HEK293 (cell line): Measurements from ENCODE around the gene POP7.
"Not testable (repeated sequence)": the region's sequence is repeated elsewhere in the genome, so short reads cannot be mapped to it uniquely, and the experiment has no call there.

Experiments
- CTCF ChIA-PET: fragments of 350-600 bp; formaldehyde crosslinking; extraction: SDS; loops from one replicate; lab custom pipeline; 2021; ENCODE audit warnings: antibody characterized with exemption; lab: Yijun Ruan, JAX
- POLR2A ChIA-PET: fragments of 300-600 bp; formaldehyde crosslinking; extraction: SDS; loops from one replicate; lab custom pipeline; 2020; ENCODE audit warnings: antibody characterized with exemption, inconsistent platforms; lab: Yijun Ruan, JAX
- H3K27ac ChIP-seq: fragments of 200-500 bp; sonication (Bioruptor generic); 2 replicates; pipeline ENCODE4 v1.5.1; 2014; ENCODE audit warnings: low read depth, low read length, control low read depth, inconsistent platforms; ENCODE audit errors: extremely low read depth
- H3K36me3 ChIP-seq, 2 experiments: fragments of 200-500 bp in 1 of 2; sonication (Bioruptor generic) in 1 of 2; 1 replicate in 1 of 2; 2 replicates in 1 of 2; pipeline ENCODE4 v1.5.1; 2014 to 2017; ENCODE audit warnings: inconsistent platforms in 2 of 2, low read length in 2 of 2; ENCODE audit not compliant: control insufficient read depth in 2 of 2, insufficient read depth in 1 of 2
- H3K4me1 ChIP-seq: fragments of 200-500 bp; sonication (Bioruptor generic); 2 replicates; pipeline ENCODE4 v1.5.1; 2014; ENCODE audit warnings: mild to moderate bottlenecking, low read length, inconsistent platforms; ENCODE audit not compliant: control insufficient read depth, insufficient read depth
- H3K4me3 ChIP-seq: 2 replicates; pipeline ENCODE4 v1.5.1; 2011; ENCODE audit warnings: low read depth, mild to moderate bottlenecking, control low read depth, low read length, moderate library complexity
- H3K9me3 ChIP-seq: fragments of 200-500 bp; sonication (Bioruptor generic); 2 replicates; pipeline ENCODE4 v1.5.1; 2014; ENCODE audit warnings: low read depth, low read length, inconsistent platforms; ENCODE audit not compliant: control insufficient read depth, insufficient read depth
- GLIS1 ChIP-seq: fragments of 450-650 bp; formaldehyde crosslinking; IDR thresholded peaks from 2 replicates; pipeline ENCODE4 v1.5.1; 2016; ENCODE audit warnings: missing biosample characterization, missing genetic modification characterization
- HOXA7 ChIP-seq: sonication (generic); formaldehyde crosslinking; IDR thresholded peaks from 2 replicates; pipeline ENCODE4 v1.8.1; 2022; ENCODE audit warnings: missing genetic modification reagents, borderline replicate concordance
- KLF1 ChIP-seq: fragments of 450-650 bp; formaldehyde crosslinking; IDR thresholded peaks from 2 replicates; pipeline ENCODE4 v1.5.1; 2016; ENCODE audit warnings: missing biosample characterization, missing genetic modification characterization
- KLF8 ChIP-seq: fragments of 450-650 bp; formaldehyde crosslinking; IDR thresholded peaks from 2 replicates; pipeline ENCODE4 v1.5.1; 2016; ENCODE audit warnings: missing biosample characterization, missing genetic modification characterization
- PRDM1 ChIP-seq: fragments of 450-650 bp; formaldehyde crosslinking; IDR thresholded peaks from 2 replicates; pipeline ENCODE4; 2016; ENCODE audit warnings: missing biosample characterization, missing genetic modification characterization
- ZFHX2 ChIP-seq: fragments of 450-650 bp; formaldehyde crosslinking; conservative IDR thresholded peaks from 2 replicates; pipeline ENCODE4 v1.5.1; 2016; ENCODE audit warnings: missing biosample characterization, missing genetic modification characterization
- ZNF121 ChIP-seq: fragments of 450-650 bp; formaldehyde crosslinking; IDR thresholded peaks from 2 replicates; pipeline ENCODE4 v1.5.1; 2016; ENCODE audit warnings: missing biosample characterization, missing genetic modification characterization
- ZNF157 ChIP-seq: fragments of 450-650 bp; formaldehyde crosslinking; IDR thresholded peaks from 2 replicates; pipeline ENCODE4 v1.5.1; 2016; ENCODE audit warnings: missing biosample characterization, missing genetic modification characterization
- ZNF19 ChIP-seq: fragments of 450-650 bp; formaldehyde crosslinking; IDR thresholded peaks from 2 replicates; pipeline ENCODE4; 2016; ENCODE audit warnings: missing biosample characterization, missing genetic modification characterization, low read depth
- ZNF2 ChIP-seq: fragments of 450-650 bp; formaldehyde crosslinking; IDR thresholded peaks from 2 replicates; pipeline ENCODE4 v1.5.1; 2016; ENCODE audit warnings: missing biosample characterization, missing genetic modification characterization
- ZNF211 ChIP-seq: fragments of 450-650 bp; formaldehyde crosslinking; IDR thresholded peaks from 2 replicates; pipeline ENCODE4 v1.5.1; 2016; ENCODE audit warnings: low read depth, missing biosample characterization, missing genetic modification characterization
- ZNF221 ChIP-seq: fragments of 450-650 bp; formaldehyde crosslinking; IDR thresholded peaks from 2 replicates; pipeline ENCODE4 v1.5.1; 2017; ENCODE audit warnings: missing biosample characterization, missing genetic modification characterization, borderline replicate concordance
- ZNF274 ChIP-seq, 2 experiments: fragments of 200-500 bp in 1 of 2; fragments of 450-650 bp in 1 of 2; sonication (Bioruptor generic) in 1 of 2; formaldehyde crosslinking in 1 of 2; IDR thresholded peaks; 2 replicates each; pipeline versions ENCODE4 v1.5.1 to v1.6.1; 2014 to 2016; ENCODE audit warnings: borderline replicate concordance in 1 of 2, inconsistent platforms in 1 of 2, low read length in 1 of 2, missing biosample characterization in 1 of 2, missing genetic modification characterization in 1 of 2
- ZNF48 ChIP-seq: fragments of 450-650 bp; formaldehyde crosslinking; IDR thresholded peaks from 2 replicates; pipeline ENCODE4 v1.5.1; 2016; ENCODE audit warnings: missing biosample characterization, missing genetic modification characterization
- ZNF514 ChIP-seq: fragments of 450-650 bp; formaldehyde crosslinking; IDR thresholded peaks from 2 replicates; pipeline ENCODE4 v1.5.1; 2016; ENCODE audit warnings: missing biosample characterization, missing genetic modification characterization
- ZNF561 ChIP-seq: fragments of 450-650 bp; IDR thresholded peaks from 2 replicates; pipeline ENCODE4 v1.5.1; 2018; ENCODE audit warnings: missing biosample characterization, missing genetic modification characterization, borderline replicate concordance
- ZNF670 ChIP-seq: fragments of 450-650 bp; formaldehyde crosslinking; IDR thresholded peaks from 2 replicates; pipeline ENCODE4 v1.5.1; 2016; ENCODE audit warnings: missing biosample characterization, missing genetic modification characterization, low read depth
- ZNF830 ChIP-seq: fragments of 450-650 bp; IDR thresholded peaks from 2 replicates; pipeline ENCODE4 v1.5.0; 2018; ENCODE audit warnings: missing biosample characterization, missing genetic modification characterization, low read depth, mild to moderate bottlenecking, moderate library complexity
- TF ChIP-seq, protein P1 (sequence below): fragments of 450-650 bp; formaldehyde crosslinking; IDR thresholded peaks from 2 replicates; pipeline ENCODE4 v1.5.1; 2016; ENCODE audit warnings: missing biosample characterization, missing genetic modification characterization, borderline replicate concordance
- TF ChIP-seq, protein P2 (sequence below): fragments of 450-650 bp; formaldehyde crosslinking; IDR thresholded peaks from 2 replicates; pipeline ENCODE4 v1.5.1; 2016; ENCODE audit warnings: missing biosample characterization, missing genetic modification characterization
- TF ChIP-seq, protein P3 (sequence below): fragments of 450-650 bp; formaldehyde crosslinking; IDR thresholded peaks from 2 replicates; pipeline ENCODE4 v1.5.1; 2016; ENCODE audit warnings: missing biosample characterization, missing genetic modification characterization, low read depth

Gene POP7

DNA sequence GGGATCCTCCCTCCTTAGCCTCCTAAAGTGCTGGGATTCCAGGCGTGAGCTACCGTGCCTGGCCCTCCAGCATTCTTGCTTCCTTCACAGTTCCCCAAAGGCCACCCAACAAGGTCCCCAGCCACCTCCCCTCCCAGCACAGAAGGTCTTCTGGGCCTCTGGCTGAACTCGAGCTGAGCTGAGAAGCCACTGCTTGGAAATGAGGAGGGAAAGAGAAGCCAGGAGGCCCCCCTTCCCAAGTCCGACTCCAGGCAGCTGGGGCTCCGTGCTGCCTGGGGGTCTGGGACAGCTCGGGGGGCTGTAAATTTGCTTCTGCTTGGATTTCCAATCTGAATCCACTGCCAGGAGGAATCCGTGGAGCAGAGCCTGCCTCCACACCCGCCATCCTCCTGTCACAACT lies 8.8 kb downstream of the POP7 start:
- Histone ChIP-seq H3K36me3 (no peaks in the 10 kb centered on the region), H3K27ac (no peak overlapping the region), H3K4me3 (no peak overlapping the region), H3K9me3 (no peaks in the 10 kb centered on the region), H3K4me1 (no peaks in the 10 kb centered on the region)
- TF ChIP-seq ZNF670 (no peak), HOXA7 (CRISPR knock-in tag) (no peak), ZNF274 (IDR thresholded peaks at IDR 0.05; ENCODE audit: low read length) (no peak), ZNF274 (tag by site-specific recombination; IDR thresholded peaks at IDR 0.05; ENCODE audit: borderline replicate concordance) (no peak), ZNF830 (tag by site-specific recombination) (no peak), ZNF221 (no peak), KLF8 (tag by site-specific recombination) (no peak), GLIS1 (tag by site-specific recombination) (no peak), ZNF157 (tag by site-specific recombination) (no peak), ZNF2 (tag by site-specific recombination) (no peak), ZNF514 (tag by site-specific recombination) (no peak)
- TF ChIP-seq, protein P1, sequence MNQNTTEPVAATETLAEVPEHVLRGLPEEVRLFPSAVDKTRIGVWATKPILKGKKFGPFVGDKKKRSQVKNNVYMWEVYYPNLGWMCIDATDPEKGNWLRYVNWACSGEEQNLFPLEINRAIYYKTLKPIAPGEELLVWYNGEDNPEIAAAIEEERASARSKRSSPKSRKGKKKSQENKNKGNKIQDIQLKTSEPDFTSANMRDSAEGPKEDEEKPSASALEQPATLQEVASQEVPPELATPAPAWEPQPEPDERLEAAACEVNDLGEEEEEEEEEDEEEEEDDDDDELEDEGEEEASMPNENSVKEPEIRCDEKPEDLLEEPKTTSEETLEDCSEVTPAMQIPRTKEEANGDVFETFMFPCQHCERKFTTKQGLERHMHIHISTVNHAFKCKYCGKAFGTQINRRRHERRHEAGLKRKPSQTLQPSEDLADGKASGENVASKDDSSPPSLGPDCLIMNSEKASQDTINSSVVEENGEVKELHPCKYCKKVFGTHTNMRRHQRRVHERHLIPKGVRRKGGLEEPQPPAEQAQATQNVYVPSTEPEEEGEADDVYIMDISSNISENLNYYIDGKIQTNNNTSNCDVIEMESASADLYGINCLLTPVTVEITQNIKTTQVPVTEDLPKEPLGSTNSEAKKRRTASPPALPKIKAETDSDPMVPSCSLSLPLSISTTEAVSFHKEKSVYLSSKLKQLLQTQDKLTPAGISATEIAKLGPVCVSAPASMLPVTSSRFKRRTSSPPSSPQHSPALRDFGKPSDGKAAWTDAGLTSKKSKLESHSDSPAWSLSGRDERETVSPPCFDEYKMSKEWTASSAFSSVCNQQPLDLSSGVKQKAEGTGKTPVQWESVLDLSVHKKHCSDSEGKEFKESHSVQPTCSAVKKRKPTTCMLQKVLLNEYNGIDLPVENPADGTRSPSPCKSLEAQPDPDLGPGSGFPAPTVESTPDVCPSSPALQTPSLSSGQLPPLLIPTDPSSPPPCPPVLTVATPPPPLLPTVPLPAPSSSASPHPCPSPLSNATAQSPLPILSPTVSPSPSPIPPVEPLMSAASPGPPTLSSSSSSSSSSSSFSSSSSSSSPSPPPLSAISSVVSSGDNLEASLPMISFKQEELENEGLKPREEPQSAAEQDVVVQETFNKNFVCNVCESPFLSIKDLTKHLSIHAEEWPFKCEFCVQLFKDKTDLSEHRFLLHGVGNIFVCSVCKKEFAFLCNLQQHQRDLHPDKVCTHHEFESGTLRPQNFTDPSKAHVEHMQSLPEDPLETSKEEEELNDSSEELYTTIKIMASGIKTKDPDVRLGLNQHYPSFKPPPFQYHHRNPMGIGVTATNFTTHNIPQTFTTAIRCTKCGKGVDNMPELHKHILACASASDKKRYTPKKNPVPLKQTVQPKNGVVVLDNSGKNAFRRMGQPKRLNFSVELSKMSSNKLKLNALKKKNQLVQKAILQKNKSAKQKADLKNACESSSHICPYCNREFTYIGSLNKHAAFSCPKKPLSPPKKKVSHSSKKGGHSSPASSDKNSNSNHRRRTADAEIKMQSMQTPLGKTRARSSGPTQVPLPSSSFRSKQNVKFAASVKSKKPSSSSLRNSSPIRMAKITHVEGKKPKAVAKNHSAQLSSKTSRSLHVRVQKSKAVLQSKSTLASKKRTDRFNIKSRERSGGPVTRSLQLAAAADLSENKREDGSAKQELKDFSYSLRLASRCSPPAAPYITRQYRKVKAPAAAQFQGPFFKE (tag by site-specific recombination) = no peak
- ChIA-PET POLR2A (interaction anchor here (0.7 to 2.1 kb wide), 2 partner anchors 8 to 9 kb away, joined by 3 to 12 read pairs; partner anchors contain the start of gene POP7), CTCF (interaction anchor here (0.7 to 1.9 kb wide), 3 partner anchors 9 to 24 kb away, joined by 3 to 7 read pairs (median 5); partner anchors contain the start of gene POP7)

DNA sequence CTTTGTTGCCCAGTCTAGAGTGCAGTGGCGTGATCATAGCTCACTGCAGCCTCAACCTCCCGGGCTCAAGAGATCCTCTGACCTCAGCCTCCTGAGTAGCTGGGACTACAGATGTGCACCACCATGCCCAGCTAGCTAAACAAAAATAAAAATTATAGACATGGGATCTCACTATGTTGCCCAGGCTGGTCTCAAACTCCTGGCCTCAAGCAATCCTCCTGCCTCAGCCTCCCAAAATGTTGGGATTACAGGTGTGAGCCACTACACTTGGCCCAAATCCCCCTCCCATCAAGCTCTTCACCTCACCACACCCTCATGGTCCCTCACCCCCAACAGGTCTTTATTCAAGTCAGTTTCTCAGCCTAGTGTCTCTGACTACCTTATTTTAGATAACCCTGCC lies 11.2 kb downstream of the POP7 start:
- CTCF ChIA-PET = interaction anchor here (1.7 to 10.1 kb wide), 2 partner anchors 8 to 10 kb away, joined by 11 to 100 read pairs; partner anchors contain the start of gene POP7
- TF ChIP-seq ZNF121 (tag by site-specific recombination) = peak; percentile 92
- H3K4me3 ChIP-seq, H3K36me3 ChIP-seq, H3K4me1 ChIP-seq, H3K27ac ChIP-seq, H3K9me3 ChIP-seq: not testable (repeated sequence)
- POLR2A ChIA-PET = interaction anchor here (1.7 kb wide), 1 partner anchor 11 kb away, joined by 11 read pairs; the partner anchor contains the start of gene POP7

DNA sequence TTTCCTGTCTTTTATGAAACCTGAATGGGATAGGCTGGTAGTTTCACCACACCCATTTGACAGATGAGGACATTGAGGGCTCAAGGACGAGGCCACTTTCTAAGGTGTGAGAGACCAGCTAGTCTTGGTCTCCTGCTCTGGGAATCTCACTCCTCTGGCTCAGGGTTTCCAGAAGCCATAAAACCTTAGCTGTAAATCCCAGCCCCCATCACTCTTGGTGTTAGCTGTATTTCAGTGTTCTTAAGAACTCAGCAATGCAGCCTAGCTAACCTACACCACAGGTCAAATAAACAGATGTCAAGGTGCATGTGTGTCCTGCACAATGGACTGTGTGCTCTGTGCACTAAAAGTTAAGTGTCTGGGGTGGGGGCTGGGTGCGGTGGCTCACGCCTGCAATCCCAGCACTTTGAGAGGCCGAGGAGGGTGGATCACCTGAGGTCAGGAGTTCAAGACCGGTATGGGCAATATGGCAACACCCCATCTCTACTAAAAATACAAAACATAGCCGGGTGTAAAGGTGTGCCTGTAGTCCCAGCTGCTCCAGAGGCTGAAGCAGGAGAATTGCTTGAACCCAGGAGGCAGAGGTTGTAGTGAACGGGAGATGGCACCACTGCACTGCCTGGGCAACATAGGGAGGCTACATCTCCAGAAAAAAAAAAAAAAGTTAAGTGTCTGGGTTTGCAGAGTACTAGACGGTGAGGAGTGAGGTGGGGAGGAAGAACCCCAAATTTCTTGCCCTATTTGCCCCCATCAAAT lies 13.8 kb downstream of the POP7 start:
- Histone ChIP-seq H3K4me3 (no peak overlapping the region), H3K36me3 (no peaks in the 10 kb centered on the region), H3K4me1 (no peaks in the 10 kb centered on the region), H3K9me3 (no peaks in the 10 kb centered on the region), H3K27ac (no peak overlapping the region)
- CTCF ChIA-PET = interaction anchor here (0.6 to 10.1 kb wide), 8 partner anchors 10 to 180 kb away, joined by 3 to 100 read pairs (median 3); partner anchors contain the start of genes POP7 and ZAN
- POLR2A ChIA-PET = no interaction called here
- TF ChIP-seq PRDM1 (tag by site-specific recombination) (no peak), ZNF48 (tag by site-specific recombination) (no peak), ZNF561 (tag by site-specific recombination) (no peak), KLF1 (tag by site-specific recombination) (no peak), ZNF19 (no peak), ZFHX2 (tag by site-specific recombination) (no peak), ZNF211 (tag by site-specific recombination) (no peak)
- TF ChIP-seq, protein P2, sequence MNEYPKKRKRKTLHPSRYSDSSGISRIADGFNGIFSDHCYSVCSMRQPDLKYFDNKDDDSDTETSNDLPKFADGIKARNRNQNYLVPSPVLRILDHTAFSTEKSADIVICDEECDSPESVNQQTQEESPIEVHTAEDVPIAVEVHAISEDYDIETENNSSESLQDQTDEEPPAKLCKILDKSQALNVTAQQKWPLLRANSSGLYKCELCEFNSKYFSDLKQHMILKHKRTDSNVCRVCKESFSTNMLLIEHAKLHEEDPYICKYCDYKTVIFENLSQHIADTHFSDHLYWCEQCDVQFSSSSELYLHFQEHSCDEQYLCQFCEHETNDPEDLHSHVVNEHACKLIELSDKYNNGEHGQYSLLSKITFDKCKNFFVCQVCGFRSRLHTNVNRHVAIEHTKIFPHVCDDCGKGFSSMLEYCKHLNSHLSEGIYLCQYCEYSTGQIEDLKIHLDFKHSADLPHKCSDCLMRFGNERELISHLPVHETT (tag by site-specific recombination) = no peak
- TF ChIP-seq, protein P3, sequence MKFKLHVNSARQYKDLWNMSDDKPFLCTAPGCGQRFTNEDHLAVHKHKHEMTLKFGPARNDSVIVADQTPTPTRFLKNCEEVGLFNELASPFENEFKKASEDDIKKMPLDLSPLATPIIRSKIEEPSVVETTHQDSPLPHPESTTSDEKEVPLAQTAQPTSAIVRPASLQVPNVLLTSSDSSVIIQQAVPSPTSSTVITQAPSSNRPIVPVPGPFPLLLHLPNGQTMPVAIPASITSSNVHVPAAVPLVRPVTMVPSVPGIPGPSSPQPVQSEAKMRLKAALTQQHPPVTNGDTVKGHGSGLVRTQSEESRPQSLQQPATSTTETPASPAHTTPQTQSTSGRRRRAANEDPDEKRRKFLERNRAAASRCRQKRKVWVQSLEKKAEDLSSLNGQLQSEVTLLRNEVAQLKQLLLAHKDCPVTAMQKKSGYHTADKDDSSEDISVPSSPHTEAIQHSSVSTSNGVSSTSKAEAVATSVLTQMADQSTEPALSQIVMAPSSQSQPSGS (tag by site-specific recombination) = no peak
